A673 (cell line): ENCODE data around the gene PPP1R16B. TPM values are rescaled to one million over a fixed set of nuclear protein-coding genes. Genes with fewer than 3 reads are reported as not detected.

Source experiments
- BruUV-seq: library from RNA; stranded (reverse); fragments of 400-500 nt; replicated peaks from 2 replicates; lab custom pipeline; 2021; lab: Mats Ljungman, UMichigan
- CTCF ChIA-PET: fragments of 300-600 bp; sonication (Branson Sonifier 250); formaldehyde crosslinking; loops from one replicate; lab custom pipeline; 2022; ENCODE audit warnings: antibody characterized with exemption; lab: Charles Lee
- POLR2A ChIA-PET: fragments of 300-600 bp; sonication (Branson Sonifier 250); formaldehyde crosslinking; loops from one replicate; lab custom pipeline; 2022; ENCODE audit warnings: antibody characterized with exemption; ENCODE audit not compliant: low non-redundant PET; lab: Charles Lee
- DNase-seq: peaks from one replicate; pipeline ENCODE4 v3.0.0-alpha.2; 2015; ENCODE audit warnings: low spot score
- H3K27ac ChIP-seq: fragments of 200-600 bp; sonication (generic); 2 replicates; pipeline ENCODE4 v1.5.1; 2016; ENCODE audit warnings: mixed run types, low read depth, mild to moderate bottlenecking, mixed read lengths, antibody characterized with exemption, low read length; ENCODE audit not compliant: poor library complexity, severe bottlenecking
- H3K27me3 ChIP-seq: fragments of 200-600 bp; sonication (generic); replicated peaks from 2 replicates; pipeline ENCODE4 v1.6.1; 2017; ENCODE audit warnings: mixed run types, low read depth, mild to moderate bottlenecking, mixed read lengths, antibody characterized with exemption, low read length; ENCODE audit not compliant: insufficient read depth, poor library complexity
- H3K36me3 ChIP-seq: fragments of 200-600 bp; sonication (generic); 2 replicates; pipeline ENCODE4 v1.6.1; 2016; ENCODE audit warnings: mixed run types, mild to moderate bottlenecking, mixed read lengths, antibody characterized with exemption, low read length; ENCODE audit not compliant: insufficient read depth, poor library complexity, severe bottlenecking
- H3K4me1 ChIP-seq: fragments of 200-600 bp; sonication (generic); 2 replicates; pipeline ENCODE4 v1.6.1; 2017; ENCODE audit warnings: mixed run types, mild to moderate bottlenecking, mixed read lengths, antibody characterized with exemption, low read length; ENCODE audit not compliant: insufficient read depth, poor library complexity, severe bottlenecking
- H3K4me3 ChIP-seq: fragments of 200-600 bp; sonication (generic); 2 replicates; pipeline ENCODE4 v1.5.1; 2016; ENCODE audit warnings: low read depth, mixed run types, mild to moderate bottlenecking, mixed read lengths, low read length; ENCODE audit not compliant: poor library complexity, severe bottlenecking
- H3K9me3 ChIP-seq: fragments of 200-600 bp; sonication (generic); 2 replicates; pipeline ENCODE4 v1.6.1; 2016; ENCODE audit warnings: mixed run types, low read depth, mild to moderate bottlenecking, mixed read lengths, antibody characterized with exemption, low read length; ENCODE audit not compliant: poor library complexity, severe bottlenecking
- CTCF ChIP-seq: fragments of 300-800, 200-600 bp; sonication (generic); conservative IDR thresholded peaks from 2 replicates; pipeline ENCODE4 v1.5.1; 2017; ENCODE audit warnings: low read depth, mild to moderate bottlenecking, antibody characterized with exemption, low read length, moderate library complexity, mixed read lengths
- EZH2 ChIP-seq: fragments of 200-600 bp; sonication (generic); IDR thresholded peaks from 2 replicates; pipeline ENCODE4 v1.6.1; 2017; ENCODE audit warnings: borderline replicate concordance, low read depth, mild to moderate bottlenecking, mixed read lengths, antibody characterized with exemption, low read length; ENCODE audit not compliant: poor library complexity, severe bottlenecking
- intact Hi-C: fragments of 100-400 bp; cut with micrococcal nuclease; formaldehyde crosslinking; loops from one replicate; pipeline ENCODE4 v1.10.0; 2022; ENCODE audit not compliant: unreplicated experiment
- total RNA-seq: library from RNA; stranded (reverse); gene quantifications from 2 replicates; pipeline ENCODE4 v1.2.3, GENCODE V29; 2021

Gene PPP1R16B
- total RNA-seq, 1 experiment from 2014 or later = 0.17 TPM

- Histone ChIP-seq H3K27ac (no peak overlapping the region), H3K27me3 (peaks cover 34% of the 10 kb centered on the region), H3K4me3 (no peak overlapping the region), H3K9me3 (no peaks in the 10 kb centered on the region), H3K36me3 (no peaks in the 10 kb centered on the region), H3K4me1 (no peaks in the 10 kb centered on the region)
- intact Hi-C loops = loop anchor here (2.0 kb wide), 1 partner anchor 247 kb away; no protein-coding TSS in a partner anchor
- TF ChIP-seq EZH2 = no peak
- no peak for TF ChIP-seq CTCF
- no TSS peak for BruUV-seq
- CTCF ChIA-PET = interaction anchor here (0.9 to 1.2 kb wide), 2 partner anchors 64 to 168 kb away, joined by 3 read pairs; no protein-coding TSS in a partner anchor
- DNase-seq = peak; percentile 23
- POLR2A ChIA-PET = no interaction called here
These were observed 88.8 kb downstream of the PPP1R16B start for GRCh38 chr20:38894091-38894847.

- no peak for TF ChIP-seq CTCF
- TF ChIP-seq EZH2 = no peak
- Histone ChIP-seq H3K9me3 (no peaks in the 10 kb centered on the region), H3K36me3 (no peaks in the 10 kb centered on the region), H3K27ac (no peak overlapping the region), H3K4me1 (no peaks in the 10 kb centered on the region), H3K27me3 (peaks cover 43% of the 10 kb centered on the region), H3K4me3 (no peak overlapping the region)
- no peak for DNase-seq
- no TSS peak for BruUV-seq
- intact Hi-C loops = loop anchor here (2.0 kb wide), 1 partner anchor 249 kb away; no protein-coding TSS in a partner anchor
- CTCF ChIA-PET = interaction anchor here (0.9 to 1.2 kb wide), 2 partner anchors 63 to 169 kb away, joined by 3 read pairs; no protein-coding TSS in a partner anchor
- POLR2A ChIA-PET = interaction anchor here (0.6 kb wide), 1 partner anchor 1828 kb away, joined by 9 read pairs; no protein-coding TSS in a partner anchor
These were observed 89.8 kb downstream of the PPP1R16B start for GRCh38 chr20:38895098-38895949.

- TF ChIP-seq CTCF = no peak
- TF ChIP-seq EZH2 = no peak
- ChIA-PET POLR2A (interaction anchor here (0.6 kb wide), 1 partner anchor 1829 kb away, joined by 9 read pairs; no protein-coding TSS in a partner anchor), CTCF (no interaction called here)
- Histone ChIP-seq H3K9me3 (no peaks in the 10 kb centered on the region), H3K4me3 (no peak overlapping the region), H3K36me3 (no peaks in the 10 kb centered on the region), H3K27ac (no peak overlapping the region), H3K4me1 (no peaks in the 10 kb centered on the region), H3K27me3 (peaks cover 51% of the 10 kb centered on the region)
- no TSS peak for BruUV-seq
- intact Hi-C loops = no loop called here
- no peak for DNase-seq
These were observed 90.6 kb downstream of the PPP1R16B start for GRCh38 chr20:38896009-38896594.
